Transverse colon (tissue), 4 donors: ENCODE measurements around the gene CSDE1. TPM values are rescaled to one million over a fixed set of nuclear protein-coding genes. Genes with fewer than 3 reads are reported as not detected.
A peak's percentile ranks its signal among the peaks of the same experiment; 100 is the strongest.

ENCODE experiments used
- DNase-seq: peaks from one replicate; pipeline ENCODE4 v3.0.0-alpha.2; 2019
- H3K27ac ChIP-seq, 4 donors: fragments of 200-600 bp; sonication (generic); 2 replicates each; pipeline ENCODE4 v1.5.1; 2016 to 2018; ENCODE audit warnings: inconsistent platforms in 4 of 4
- H3K27me3 ChIP-seq: fragments of 200-600 bp; sonication (generic); 2 replicates; pipeline ENCODE4 v1.5.1; 2017; ENCODE audit warnings: inconsistent platforms
- H3K36me3 ChIP-seq, 4 donors: fragments of 200-600 bp; sonication (generic); 2 replicates each; pipeline ENCODE4 v1.5.1; 2017 to 2019; ENCODE audit warnings: inconsistent platforms in 4 of 4
- H3K4me1 ChIP-seq, 4 donors: fragments of 200-600 bp; sonication (generic); 2 replicates each; pipeline ENCODE4 v1.5.1; 2017 to 2020; ENCODE audit warnings: inconsistent platforms in 4 of 4
- H3K4me3 ChIP-seq, 4 donors: fragments of 200-600 bp; sonication (generic); 1 replicate in 1 of 4; 2 replicates in 3 of 4; pipeline versions ENCODE4 v1.5.1 to v1.6.1; 2017 to 2019; ENCODE audit warnings: inconsistent platforms in 4 of 4
- H3K9me3 ChIP-seq, 2 donors: fragments of 200-600 bp; sonication (generic); 2 replicates each; pipeline ENCODE4 v1.5.1; 2017 to 2019; ENCODE audit warnings: inconsistent platforms in 2 of 2
- CTCF ChIP-seq, 5 experiments: fragments of 200-600 bp in 3 of 5; fragments of 450-650 bp in 2 of 5; sonication (generic) in 3 of 5; IDR thresholded peaks; 1 replicate in 2 of 5; 2 replicates in 3 of 5; pipeline ENCODE4 v1.5.1; 2016 to 2017; ENCODE audit warnings: antibody characterized with exemption in 5 of 5, inconsistent platforms in 3 of 5, mild to moderate bottlenecking in 2 of 5, moderate library complexity in 1 of 5
- EP300 ChIP-seq: sonication (generic); formaldehyde crosslinking; IDR thresholded peaks from one replicate; pipeline ENCODE4 v1.6.1; 2017; ENCODE audit warnings: antibody characterized with exemption, low read depth
- POLR2A ChIP-seq: fragments of 450-650 bp; IDR thresholded peaks from one replicate; pipeline ENCODE4 v1.6.1; 2016; ENCODE audit warnings: antibody characterized with exemption, mild to moderate bottlenecking, moderate library complexity
- POLR2AphosphoS5 ChIP-seq, 3 donors: sonication (generic); formaldehyde crosslinking; IDR thresholded peaks; one replicate each; pipeline ENCODE4 v1.6.1; 2016; ENCODE audit warnings: antibody characterized with exemption in 3 of 3
- WGBS, 2 donors: methylation state at CpG; one replicate each; pipeline ENCODE4 v1.1.5; 2018; ENCODE audit warnings: low coverage in 1 of 2; 5-methylcytosine and 5-hydroxymethylcytosine counted together
- in situ Hi-C, 4 donors: fragments of 200-750 bp; cut with MboI; loops; one replicate each; pipeline versions ENCODE4 v1.15.0 to v1.15.1; 2017; ENCODE audit warnings: low sequenced_read_pairs in 3 of 4, low pct_ligation_motif_present in 1 of 4, low pct_unique_long_range_greater_than_20kb in 1 of 4
- intact Hi-C: fragments of 100-400 bp; cut with DNase I; formaldehyde crosslinking; loops from one replicate; pipeline ENCODE4 v1.15.1; 2023; ENCODE audit warnings: low total_unique reads
- total RNA-seq, 4 donors: library from RNA; depleted of rRNA; stranded (reverse); fragments of >200 nt; gene quantifications; one replicate each; pipeline ENCODE4 v1.1.0, GENCODE V29; 2016

The CSDE1 gene
- total RNA-seq, 4 donors from 2014 or later = 264 to 1,040 (median 739) TPM

GRCh38 chr1:114745291-114745690 is 12.5 kb downstream of the CSDE1 start:
- intact Hi-C loops (no loop called here), in situ Hi-C loops (no loop called here)
- Histone ChIP-seq H3K4me1 (peaks cover 0 to 32% (median 4%) of the 10 kb centered on the region in 4 donors), H3K36me3 (peaks cover 0 to 46% (median 13%) of the 10 kb centered on the region in 4 donors), H3K9me3 (no peaks in the 10 kb centered on the region), H3K4me3 (no peak overlapping the region), H3K27me3 (no peaks in the 10 kb centered on the region), H3K27ac (no peak overlapping the region)
- WGBS, 2 donors = 71 to 73% methylated on average over 2 of the region's 2 CpGs
- DNase-seq = no peak
- TF ChIP-seq CTCF (IDR thresholded peaks at IDR 0.05) (no peak), EP300 (no peak), POLR2AphosphoS5 (IDR thresholded peaks at IDR 0.05) (no peak), POLR2A (no peak)

DNA sequence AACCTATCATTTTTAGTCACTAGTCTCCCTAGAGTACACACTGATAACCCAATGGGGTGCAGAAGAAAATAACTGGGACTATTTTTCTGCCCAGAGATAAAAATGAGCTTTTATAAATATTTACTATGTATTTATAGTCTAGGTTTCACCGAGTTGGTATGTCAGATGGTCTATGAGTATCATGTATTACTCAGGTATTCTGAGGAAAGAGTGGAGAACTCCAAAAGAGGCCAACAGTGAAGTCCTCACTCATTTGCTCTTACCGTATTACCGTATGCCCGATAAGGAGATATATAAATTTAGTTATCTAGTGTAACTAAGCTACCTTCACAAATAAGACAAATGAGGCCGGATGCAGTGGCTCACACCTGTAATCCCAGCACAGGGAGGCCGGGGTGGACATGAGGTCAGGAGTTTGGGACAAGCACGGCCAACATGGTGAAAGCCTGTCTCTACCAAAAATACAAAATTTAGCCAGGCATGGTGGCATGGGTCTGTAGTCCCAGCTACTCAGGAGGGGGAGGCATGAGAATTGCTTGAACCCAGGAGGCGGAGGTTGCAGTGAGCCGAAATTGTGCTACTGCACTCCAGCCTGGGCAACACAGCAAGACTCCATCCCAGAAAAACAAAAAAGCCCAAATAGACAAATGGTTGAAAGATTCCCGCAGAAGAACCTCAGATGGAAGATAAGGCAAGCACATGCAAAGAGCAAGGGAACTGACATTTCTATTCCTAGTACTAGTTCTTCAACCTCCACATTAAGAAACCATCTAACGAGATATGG is 15.6 kb downstream of the CSDE1 start:
- no peaks in the 10 kb centered on the region for H3K27me3 ChIP-seq
- H3K27ac ChIP-seq = no peak overlapping the region
- in situ Hi-C loops = no loop called here
- H3K4me1 ChIP-seq = peaks cover 0 to 27% (median under 1%) of the 10 kb centered on the region in 4 donors
- H3K4me3 ChIP-seq = no peak overlapping the region
- peaks cover 0 to 36% (median 4%) of the 10 kb centered on the region in 4 donors for H3K36me3 ChIP-seq
- TF ChIP-seq CTCF (IDR thresholded peaks at IDR 0.05) (no peak), POLR2AphosphoS5 (IDR thresholded peaks at IDR 0.05) (no peak), EP300 (no peak), POLR2A (no peak)
- 90 to 91% methylated on average over 11 of the region's 11 CpGs for WGBS, 2 donors
- intact Hi-C loops = no loop called here
- no peaks in the 10 kb centered on the region for H3K9me3 ChIP-seq
- no peak for DNase-seq

DNA sequence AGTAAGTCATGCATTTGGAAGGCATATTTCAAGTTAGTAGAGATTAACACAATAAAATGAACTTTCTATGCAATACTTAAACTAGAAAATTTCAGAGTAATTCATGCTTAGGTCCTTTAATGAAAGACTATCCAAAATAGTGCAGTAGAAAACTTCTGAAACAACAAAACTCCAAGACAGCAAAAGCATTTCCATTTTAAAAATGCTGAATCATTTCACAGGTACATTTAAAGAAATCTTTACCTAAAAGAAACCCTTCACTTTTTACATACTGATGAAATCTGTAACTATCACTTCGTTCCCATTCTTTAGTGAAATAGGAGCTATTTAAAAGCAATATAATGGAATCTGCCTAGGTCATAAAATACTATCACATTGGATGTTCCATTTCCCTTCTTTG is 17.5 kb downstream of the CSDE1 start:
- WGBS, 2 donors = 86 to 89% methylated on average over 1 of the region's 1 CpG
- no peak for TF ChIP-seq POLR2AphosphoS5 (IDR thresholded peaks at IDR 0.05)
- no peak for TF ChIP-seq POLR2A
- TF ChIP-seq CTCF (IDR thresholded peaks at IDR 0.05) = no peak
- TF ChIP-seq EP300 = no peak
- H3K4me3 ChIP-seq = no peak overlapping the region
- peaks cover 0 to 20% (median 1%) of the 10 kb centered on the region in 4 donors for H3K4me1 ChIP-seq
- no peaks in the 10 kb centered on the region for H3K9me3 ChIP-seq
- in situ Hi-C loops = no loop called here
- peaks cover 0 to 45% (median 11%) of the 10 kb centered on the region in 4 donors for H3K36me3 ChIP-seq
- no peaks in the 10 kb centered on the region for H3K27me3 ChIP-seq
- H3K27ac ChIP-seq = no peak overlapping the region
- intact Hi-C loops = no loop called here
- DNase-seq = no peak

- H3K27ac ChIP-seq = peak overlapping the region in 3 of 4 donors; percentile 15 to 52 (median 39)
- no peaks in the 10 kb centered on the region for H3K27me3 ChIP-seq
- no peak overlapping the region for H3K4me3 ChIP-seq
- peak; percentile 64 for DNase-seq
- WGBS, 2 donors = 58% methylated on average over 5 to 6 of the region's 6 CpGs
- H3K4me1 ChIP-seq = peaks cover 0 to 26% (median 1%) of the 10 kb centered on the region in 4 donors
- no peaks in the 10 kb centered on the region for H3K9me3 ChIP-seq
- TF ChIP-seq EP300 (no peak), POLR2AphosphoS5 (IDR thresholded peaks at IDR 0.05) (peak in 1 of 3 donors; percentile 7)
- H3K36me3 ChIP-seq = peaks cover 0 to 67% (median 21%) of the 10 kb centered on the region in 4 donors
- intact Hi-C loops = no loop called here
- in situ Hi-C loops = no loop called here
Observed at GRCh38 chr1:114737314-114737849, 20.4 kb downstream of the CSDE1 start.
